H9 (cell line): ENCODE data around the gene NCOR1. TPM values are rescaled to one million over a fixed set of nuclear protein-coding genes. Genes with fewer than 3 reads are reported as not detected.

ENCODE experiments used
- DNase-seq: peaks from one replicate; pipeline ENCODE4 v3.0.0-alpha.2; 2017
- H2AFZ ChIP-seq: one replicate; pipeline ENCODE4 v1.6.1; 2013; ENCODE audit warnings: mild to moderate bottlenecking, low read length, control low read depth, moderate library complexity
- H2AK5ac ChIP-seq: 2 replicates; pipeline ENCODE4 v1.6.1; 2013; ENCODE audit warnings: low read length, control low read depth, mixed read lengths; ENCODE audit not compliant: insufficient read length
- H2BK120ac ChIP-seq: one replicate; pipeline ENCODE4 v1.6.1; 2013; ENCODE audit warnings: low read depth, mild to moderate bottlenecking, low read length, control low read depth, inconsistent platforms; ENCODE audit not compliant: poor library complexity, severe bottlenecking
- H2BK12ac ChIP-seq: 2 replicates; pipeline ENCODE4 v1.6.1; 2013; ENCODE audit warnings: low read length, control low read depth, mixed read lengths, low read depth; ENCODE audit not compliant: insufficient read length
- H2BK15ac ChIP-seq: 2 replicates; pipeline ENCODE4 v1.6.1; 2013; ENCODE audit warnings: low read depth, low read length, control low read depth
- H2BK20ac ChIP-seq: one replicate; pipeline ENCODE4 v1.6.1; 2013; ENCODE audit warnings: low read depth, mild to moderate bottlenecking, low read length, control low read depth, inconsistent platforms; ENCODE audit not compliant: poor library complexity, severe bottlenecking
- H2BK5ac ChIP-seq: 2 replicates; pipeline ENCODE4 v1.6.1; 2013; ENCODE audit warnings: low read length, control low read depth, mixed read lengths; ENCODE audit not compliant: insufficient read length
- H3K14ac ChIP-seq: 2 replicates; pipeline ENCODE4 v1.6.1; 2013; ENCODE audit warnings: low read length, control low read depth; ENCODE audit not compliant: insufficient read depth
- H3K18ac ChIP-seq: 2 replicates; pipeline ENCODE4 v1.6.1; 2013; ENCODE audit warnings: low read depth, mild to moderate bottlenecking, mixed read lengths, low read length, control low read depth; ENCODE audit not compliant: insufficient read length
- H3K23ac ChIP-seq: 2 replicates; pipeline ENCODE4 v1.6.1; 2013; ENCODE audit warnings: low read length, control low read depth, mixed read lengths, low read depth; ENCODE audit not compliant: insufficient read length
- H3K23me2 ChIP-seq: 2 replicates; pipeline ENCODE4 v1.6.1; 2013; ENCODE audit warnings: low read depth, mild to moderate bottlenecking, mixed read lengths, low read length, control low read depth; ENCODE audit not compliant: insufficient read length, poor library complexity, severe bottlenecking
- H3K27ac ChIP-seq: 2 replicates; pipeline ENCODE4 v1.5.1; 2013; ENCODE audit warnings: low read length, control low read depth, mixed read lengths, low read depth; ENCODE audit not compliant: insufficient read length
- H3K27me3 ChIP-seq: 2 replicates; pipeline ENCODE4 v1.6.1; 2013; ENCODE audit warnings: low read length, control low read depth, inconsistent platforms; ENCODE audit not compliant: insufficient read depth
- H3K4ac ChIP-seq: 2 replicates; pipeline ENCODE4 v1.6.1; 2013; ENCODE audit warnings: low read depth, mild to moderate bottlenecking, control low read depth, inconsistent platforms, low read length, moderate library complexity
- H3K4me1 ChIP-seq: 2 replicates; pipeline ENCODE4 v1.6.1; 2013; ENCODE audit warnings: low read length, control low read depth, inconsistent platforms; ENCODE audit not compliant: insufficient read depth
- H3K4me2 ChIP-seq: 2 replicates; pipeline ENCODE4 v1.6.1; 2013; ENCODE audit warnings: low read length, control low read depth, mixed read lengths; ENCODE audit not compliant: insufficient read length, insufficient read depth
- H3K56ac ChIP-seq: 2 replicates; pipeline ENCODE4 v1.6.1; 2013; ENCODE audit warnings: low read depth, mild to moderate bottlenecking, mixed read lengths, low read length, control low read depth; ENCODE audit not compliant: insufficient read length
- H3K79me1 ChIP-seq: 2 replicates; pipeline ENCODE4 v1.6.1; 2013; ENCODE audit warnings: low read depth, mild to moderate bottlenecking, moderate library complexity, low read length, control low read depth, inconsistent platforms; ENCODE audit not compliant: insufficient read depth, poor library complexity, severe bottlenecking
- H3K79me2 ChIP-seq: 2 replicates; pipeline ENCODE4 v1.6.1; 2013; ENCODE audit warnings: low read length, control low read depth, inconsistent platforms; ENCODE audit not compliant: insufficient read depth
- H3K9ac ChIP-seq: 2 replicates; pipeline ENCODE4 v1.6.1; 2013; ENCODE audit warnings: low read length, control low read depth, mixed read lengths; ENCODE audit not compliant: insufficient read length; ENCODE audit errors: extremely low read depth
- H3K9me3 ChIP-seq: one replicate; pipeline ENCODE4 v1.6.1; 2013; ENCODE audit warnings: low read depth, low read length, inconsistent platforms; ENCODE audit not compliant: control insufficient read depth
- H3T11ph ChIP-seq: one replicate; pipeline ENCODE4 v1.6.1; 2013; ENCODE audit warnings: mild to moderate bottlenecking, low read length, control low read depth, inconsistent platforms
- H4K20me1 ChIP-seq: one replicate; pipeline ENCODE4 v1.6.1; 2013; ENCODE audit not compliant: control insufficient read depth, insufficient read length, insufficient read depth
- H4K5ac ChIP-seq: 2 replicates; pipeline ENCODE4 v1.6.1; 2013; ENCODE audit warnings: low read depth, mild to moderate bottlenecking, mixed read lengths, low read length, control low read depth; ENCODE audit not compliant: insufficient read length
- H4K8ac ChIP-seq: replicated peaks from 2 replicates; pipeline ENCODE4 v1.6.1; 2013; ENCODE audit warnings: low read length, control low read depth, mixed read lengths, low read depth; ENCODE audit not compliant: insufficient read length
- H4K91ac ChIP-seq: 2 replicates; pipeline ENCODE4 v1.6.1; 2013; ENCODE audit warnings: low read depth, mild to moderate bottlenecking, moderate library complexity, mixed read lengths, low read length, control low read depth; ENCODE audit not compliant: insufficient read length
- H3K27ac Mint-ChIP-seq, 3 experiments: 2 replicates in 2 of 3; 3 replicates in 1 of 3; pipeline ENCODE4 v1.8.0; 2020 to 2021; ENCODE audit warnings: mixed read lengths in 3 of 3, mild to moderate bottlenecking in 1 of 3, moderate library complexity in 1 of 3
- H3K27me3 Mint-ChIP-seq: 2 replicates; pipeline ENCODE4 v1.8.0; 2021; ENCODE audit warnings: low read depth, mild to moderate bottlenecking, moderate library complexity, mixed read lengths
- H3K36me3 Mint-ChIP-seq, 3 experiments: 2 replicates in 2 of 3; 3 replicates in 1 of 3; pipeline ENCODE4 v1.8.0; 2020 to 2021; ENCODE audit warnings: low read depth in 3 of 3, mixed read lengths in 3 of 3; ENCODE audit not compliant: insufficient read depth in 1 of 3
- H3K4me1 Mint-ChIP-seq, 2 experiments: 2 replicates each; pipeline ENCODE4 v1.8.0; 2020; ENCODE audit warnings: mixed read lengths in 2 of 2
- H3K4me3 Mint-ChIP-seq, 2 experiments: 2 replicates in 1 of 2; 3 replicates in 1 of 2; pipeline ENCODE4 v1.8.0; 2020 to 2021; ENCODE audit warnings: mild to moderate bottlenecking in 2 of 2, mixed read lengths in 2 of 2, moderate library complexity in 1 of 2
- H3K9me3 Mint-ChIP-seq, 2 experiments: 2 replicates in 1 of 2; 3 replicates in 1 of 2; pipeline ENCODE4 v1.8.0; 2020; ENCODE audit warnings: mild to moderate bottlenecking in 2 of 2, mixed read lengths in 2 of 2, moderate library complexity in 1 of 2
- WGBS: extraction: QIAGEN DNeasy Blood & Tissue Kit; methylation state at CpG from one replicate; pipeline ENCODE4 v1.1.7; 2013; ENCODE audit warnings: missing lambda C conversion rate, low lambda C conversion rate, mixed read lengths; ENCODE audit not compliant: insufficient read length; ENCODE audit errors: extremely low coverage; 5-methylcytosine and 5-hydroxymethylcytosine counted together
- total RNA-seq: library from RNA; stranded (reverse); gene quantifications from 2 replicates; pipeline ENCODE4 v1.2.1, GENCODE V29; 2021
- TF ChIP-seq, protein P1 (sequence below): fragments of 200-600 bp; sonication (generic); conservative IDR thresholded peaks from 3 replicates; pipeline ENCODE4 v1.8.0; 2021; ENCODE audit warnings: antibody characterized with exemption, mild to moderate bottlenecking

Gene NCOR1
- total RNA-seq, 1 experiment from 2014 or later: 119 TPM

DNA sequence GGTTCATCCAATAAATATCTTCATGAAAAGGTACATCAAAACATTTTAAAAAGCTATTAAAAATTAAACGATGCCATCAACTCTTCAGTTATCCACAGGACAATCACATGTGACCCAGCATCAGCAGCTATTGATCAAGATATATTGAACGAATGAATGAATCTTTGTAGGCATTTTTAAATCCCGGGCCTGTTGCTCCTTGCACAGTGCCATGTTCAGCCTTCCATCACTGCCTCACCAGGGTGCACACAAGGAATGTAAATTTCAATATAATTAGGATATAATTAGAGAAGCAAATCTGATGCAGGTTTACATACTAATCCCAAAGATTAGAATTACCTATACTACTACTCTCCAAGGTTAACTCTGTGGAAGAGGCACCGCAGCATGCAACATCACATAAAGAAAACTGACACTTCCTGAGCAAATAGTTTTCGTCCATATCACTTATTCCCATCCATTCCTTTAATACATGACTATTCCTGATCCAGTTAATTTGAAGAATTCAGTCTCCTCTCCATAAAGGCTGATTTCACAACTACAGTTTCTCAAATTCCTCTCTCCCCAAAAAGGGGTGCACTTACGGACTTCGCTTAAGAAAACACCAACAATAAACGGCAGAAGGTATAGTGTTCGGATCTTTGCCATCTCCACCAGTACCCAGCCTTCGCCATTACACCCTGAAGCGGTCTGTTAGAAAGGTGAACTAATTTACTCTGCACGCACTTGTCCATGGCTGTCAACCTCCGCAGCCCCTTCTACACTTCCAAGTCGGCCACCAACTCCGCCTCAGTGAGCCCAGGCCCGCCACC lies 938 bp downstream of the NCOR1 start:
- peaks cover 18 to 23% of the 10 kb centered on the region in 2 experiments for H3K4me1 Mint-ChIP-seq

More for the DNA sequence above, 938 bp downstream of the NCOR1 start:
- Mint-ChIP-seq H3K36me3 (peaks cover 0 to 4% (median 0%) of the 10 kb centered on the region in 3 experiments; a peak in 2 of 7 replicates), H3K27me3 (no peaks in the 10 kb centered on the region), H3K4me3 (peak overlapping the region; percentile 86 to 94), H3K27ac (peak overlapping the region; percentile 31 to 83 (median 66); a peak in 6 of 7 replicates), H3K9me3 (no peaks in the 10 kb centered on the region)
- no peak overlapping the region for H2BK120ac ChIP-seq
- H2BK5ac ChIP-seq: no peak overlapping the region
- H3K23ac ChIP-seq: no peak overlapping the region
- no peak overlapping the region for H4K8ac ChIP-seq
- no peak overlapping the region for H2AFZ ChIP-seq
- H3K27ac ChIP-seq: no peak overlapping the region
- no CpG with 5 or more reads among the region's 16 CpGs for WGBS
- H3K18ac ChIP-seq: peak overlapping the region; percentile 81
- no peaks in the 10 kb centered on the region for H3K79me1 ChIP-seq
- H2BK12ac ChIP-seq: no peak overlapping the region
- peak overlapping the region; percentile 76 for H4K91ac ChIP-seq
- TF ChIP-seq, protein P1, sequence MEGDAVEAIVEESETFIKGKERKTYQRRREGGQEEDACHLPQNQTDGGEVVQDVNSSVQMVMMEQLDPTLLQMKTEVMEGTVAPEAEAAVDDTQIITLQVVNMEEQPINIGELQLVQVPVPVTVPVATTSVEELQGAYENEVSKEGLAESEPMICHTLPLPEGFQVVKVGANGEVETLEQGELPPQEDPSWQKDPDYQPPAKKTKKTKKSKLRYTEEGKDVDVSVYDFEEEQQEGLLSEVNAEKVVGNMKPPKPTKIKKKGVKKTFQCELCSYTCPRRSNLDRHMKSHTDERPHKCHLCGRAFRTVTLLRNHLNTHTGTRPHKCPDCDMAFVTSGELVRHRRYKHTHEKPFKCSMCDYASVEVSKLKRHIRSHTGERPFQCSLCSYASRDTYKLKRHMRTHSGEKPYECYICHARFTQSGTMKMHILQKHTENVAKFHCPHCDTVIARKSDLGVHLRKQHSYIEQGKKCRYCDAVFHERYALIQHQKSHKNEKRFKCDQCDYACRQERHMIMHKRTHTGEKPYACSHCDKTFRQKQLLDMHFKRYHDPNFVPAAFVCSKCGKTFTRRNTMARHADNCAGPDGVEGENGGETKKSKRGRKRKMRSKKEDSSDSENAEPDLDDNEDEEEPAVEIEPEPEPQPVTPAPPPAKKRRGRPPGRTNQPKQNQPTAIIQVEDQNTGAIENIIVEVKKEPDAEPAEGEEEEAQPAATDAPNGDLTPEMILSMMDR: no peak
- H2AK5ac ChIP-seq: no peak overlapping the region
- H3K23me2 ChIP-seq: peaks cover 6% of the 10 kb centered on the region
- peaks cover 33% of the 10 kb centered on the region; the same call in 1 of the 2 replicates for H3K79me2 ChIP-seq
- H4K5ac ChIP-seq: no peak overlapping the region
- no peak overlapping the region for H2BK15ac ChIP-seq
- no peaks in the 10 kb centered on the region for H3K4me1 ChIP-seq
- H3K27me3 ChIP-seq: no peaks in the 10 kb centered on the region
- H3T11ph ChIP-seq: no peak overlapping the region
- DNase-seq: no peak
- H3K4me2 ChIP-seq: peak overlapping the region; percentile 88
- H3K9me3 ChIP-seq: no peaks in the 10 kb centered on the region
- no peak overlapping the region for H3K56ac ChIP-seq
- H3K9ac ChIP-seq: peak overlapping the region; percentile 91
- H4K20me1 ChIP-seq: no peaks in the 10 kb centered on the region
- H3K4ac ChIP-seq: no peak overlapping the region
- H2BK20ac ChIP-seq: no peak overlapping the region
- H3K14ac ChIP-seq: peak overlapping the region; percentile 85
